Activated CD8-positive, alpha-beta memory T cell treated with anti-CD3 and anti-CD28 coated beads for 48 hours (primary cell): ENCODE results near the gene ACADM.
"Not testable (repeated sequence)": the region's sequence is repeated elsewhere in the genome, so short reads cannot be mapped to it uniquely, and the experiment has no call there.

Source experiments
- DNase-seq, 3 experiments: peaks; one replicate each; pipeline ENCODE4 v3.0.0-alpha.2; 2020; ENCODE audit warnings: low read depth in 2 of 3, low spot score in 2 of 3

Gene ACADM

DNA sequence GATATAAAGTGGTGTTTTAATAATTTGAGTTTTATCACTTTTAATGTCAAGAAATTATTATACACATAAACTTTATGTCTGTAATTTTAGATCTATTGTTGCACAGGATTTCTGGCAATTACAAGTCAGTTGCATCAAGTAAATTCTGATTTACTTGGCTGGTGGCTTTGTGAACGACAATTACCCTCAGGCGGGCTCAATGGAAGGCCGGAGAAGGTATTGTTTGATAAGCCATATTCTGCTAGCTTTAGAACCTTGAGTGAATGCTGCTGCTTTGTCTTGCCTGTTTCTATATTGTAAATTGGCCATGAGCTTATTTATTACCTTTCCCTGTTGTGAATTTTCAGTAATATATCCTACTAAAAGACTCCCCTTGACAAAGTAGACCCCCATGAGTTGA lies 67.6 kb downstream of the ACADM start:
- no peak for DNase-seq

DNA sequence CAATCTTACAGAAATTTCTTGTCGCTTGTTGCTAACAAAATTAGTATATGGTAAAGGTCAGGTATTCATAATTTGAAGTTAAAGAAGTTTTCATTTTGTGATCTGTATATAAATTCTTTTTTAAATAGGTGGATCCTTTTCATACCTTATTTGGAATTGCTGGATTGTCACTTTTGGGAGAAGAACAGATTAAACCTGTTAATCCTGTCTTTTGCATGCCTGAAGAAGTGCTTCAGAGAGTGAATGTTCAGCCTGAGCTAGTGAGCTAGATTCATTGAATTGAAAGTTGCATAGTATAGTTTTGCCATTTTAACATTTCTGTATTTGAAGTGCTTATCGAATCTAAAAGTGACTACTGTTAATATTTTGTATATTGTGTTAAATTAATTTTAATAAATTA lies 69.9 kb downstream of the ACADM start:
- no peak for DNase-seq

DNA sequence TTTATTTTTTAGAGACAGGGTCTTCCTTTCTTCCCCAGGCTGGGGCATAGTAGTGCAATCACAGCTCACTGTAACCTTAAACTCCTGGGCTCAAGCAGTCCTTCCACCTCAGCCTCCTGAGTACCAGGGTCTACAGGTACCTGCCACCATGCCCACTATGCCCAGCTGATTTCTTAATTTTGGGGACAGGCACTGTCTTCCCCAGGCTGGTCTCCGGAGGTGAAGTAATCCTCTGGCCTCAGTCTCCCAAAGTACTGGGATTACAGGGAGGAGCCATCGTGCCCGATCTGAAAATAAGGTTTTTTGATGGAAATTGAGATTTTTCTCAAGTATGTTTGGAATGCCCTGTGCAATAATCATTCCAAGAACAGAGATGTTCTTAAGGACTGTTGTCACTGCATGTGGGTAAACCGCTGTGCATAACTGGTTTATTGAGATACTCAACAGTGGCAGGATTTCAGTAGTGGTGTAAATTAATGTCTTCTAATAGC lies 71.2 kb downstream of the ACADM start:
- DNase-seq = no peak

DNA sequence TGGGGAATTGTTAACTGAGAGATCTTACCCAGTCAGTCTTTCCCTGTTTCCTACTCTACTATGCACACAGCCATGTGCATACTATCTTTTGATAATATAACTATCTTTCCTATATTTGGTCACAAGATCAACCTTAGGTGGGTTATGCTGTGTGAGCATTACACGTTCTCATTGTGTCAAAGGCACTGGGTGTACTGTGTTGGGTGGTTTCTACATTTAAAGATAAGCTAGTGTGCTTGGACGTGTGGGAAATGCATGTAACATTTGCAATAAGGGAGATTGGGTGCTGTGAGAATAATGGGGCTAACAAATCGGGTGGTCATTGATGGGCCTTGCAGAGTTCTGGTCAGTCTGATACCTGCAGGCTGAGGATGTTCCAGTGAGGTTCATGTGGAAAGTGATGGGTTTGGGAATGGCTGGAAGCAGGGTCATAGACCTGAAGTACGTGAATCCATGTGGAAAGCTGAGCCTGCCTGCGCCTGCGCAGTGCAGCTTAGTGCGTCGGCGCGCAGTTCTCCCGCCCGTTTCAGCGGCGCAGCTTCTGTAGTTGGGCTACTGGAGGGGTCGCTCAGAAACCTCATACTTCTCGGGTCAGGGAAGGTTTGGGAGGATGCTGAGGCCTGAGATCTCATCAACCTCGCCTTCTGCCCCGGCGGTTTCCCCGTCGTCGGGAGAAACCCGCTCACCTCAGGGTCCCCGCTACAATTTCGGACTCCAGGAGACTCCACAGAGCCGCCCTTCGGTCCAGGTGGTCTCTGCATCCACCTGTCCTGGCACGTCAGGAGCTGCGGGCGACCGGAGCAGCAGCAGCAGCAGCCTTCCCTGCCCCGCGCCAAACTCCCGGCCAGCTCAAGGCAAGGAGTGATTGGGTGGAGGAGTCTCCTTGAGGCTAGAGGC lies 72.1 kb downstream of the ACADM start, which contains the start of gene MSH4:
Gene MSH4, plus strand, starts transcription at position 507 of the 897 bp plus-strand sequence. Its CDS starts 104 bp downstream, at position 611.
- DNase-seq = peak in 1 of 3 experiments; percentile 36

DNA sequence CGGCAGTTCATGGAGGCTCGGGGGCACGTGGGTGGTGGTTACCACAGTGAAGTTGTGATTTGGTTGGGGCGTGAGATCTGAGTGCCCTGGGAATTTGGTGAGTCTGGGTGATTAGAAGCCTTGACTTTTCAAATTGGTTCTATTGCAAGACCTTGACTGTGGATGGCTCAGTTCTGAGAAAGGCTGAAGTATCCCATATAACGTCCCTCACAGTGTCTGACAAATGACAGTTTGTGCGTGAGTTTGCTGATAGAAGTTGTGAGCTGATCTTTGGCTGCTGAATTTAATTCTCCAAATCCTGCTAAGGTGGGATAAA lies 72.7 kb downstream of the ACADM start:
- no peak for DNase-seq

DNA sequence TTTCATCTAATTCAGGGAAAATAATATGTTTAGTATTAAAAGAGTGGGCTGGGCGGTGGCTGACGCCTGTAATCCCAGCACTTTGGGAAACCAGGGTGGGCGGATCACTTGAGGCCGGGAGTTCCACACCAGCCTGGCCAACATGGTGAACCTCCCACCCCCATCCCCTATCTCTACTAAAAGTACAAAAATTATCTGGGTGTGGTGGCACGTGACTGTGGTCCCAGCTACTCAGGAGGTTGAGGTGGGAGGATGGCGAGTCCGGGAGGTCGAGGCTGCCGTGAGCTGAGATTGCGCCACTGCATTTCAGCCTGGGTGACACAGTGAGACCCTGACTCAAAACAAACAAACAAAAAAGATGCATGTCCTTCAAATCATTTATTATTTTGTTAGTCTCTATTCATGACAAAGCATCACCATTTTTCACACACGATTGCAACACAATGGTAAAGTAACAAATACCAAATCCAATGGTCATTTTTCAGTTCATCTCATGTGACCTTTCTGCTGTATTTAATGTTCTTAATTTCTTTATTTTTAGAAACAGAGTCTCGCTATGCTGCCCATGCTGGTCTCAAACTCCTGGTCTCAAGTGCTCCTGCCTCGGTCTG lies 73.2 kb downstream of the ACADM start:
- DNase-seq = no peak

DNA sequence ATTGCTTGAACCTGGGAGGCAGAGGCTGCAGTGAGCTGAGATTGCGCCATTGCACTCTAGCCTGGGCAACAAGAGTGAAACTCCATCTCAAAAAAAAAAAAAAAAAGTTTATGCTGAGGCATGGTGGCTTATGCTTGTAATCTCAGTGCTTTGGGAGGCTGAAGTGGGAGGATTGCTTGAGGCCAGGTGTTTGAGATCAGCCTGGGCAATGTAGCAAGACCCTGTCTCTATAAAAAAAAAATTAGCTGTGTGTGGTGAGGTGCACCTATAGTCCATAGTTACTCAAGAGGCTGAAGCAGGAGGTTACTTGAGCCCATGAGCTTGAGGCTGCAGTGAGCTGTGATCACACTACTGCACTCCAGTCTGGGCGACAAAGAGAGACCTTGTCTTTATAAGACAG lies 77.0 kb downstream of the ACADM start:
- DNase-seq = not testable (repeated sequence)

DNA sequence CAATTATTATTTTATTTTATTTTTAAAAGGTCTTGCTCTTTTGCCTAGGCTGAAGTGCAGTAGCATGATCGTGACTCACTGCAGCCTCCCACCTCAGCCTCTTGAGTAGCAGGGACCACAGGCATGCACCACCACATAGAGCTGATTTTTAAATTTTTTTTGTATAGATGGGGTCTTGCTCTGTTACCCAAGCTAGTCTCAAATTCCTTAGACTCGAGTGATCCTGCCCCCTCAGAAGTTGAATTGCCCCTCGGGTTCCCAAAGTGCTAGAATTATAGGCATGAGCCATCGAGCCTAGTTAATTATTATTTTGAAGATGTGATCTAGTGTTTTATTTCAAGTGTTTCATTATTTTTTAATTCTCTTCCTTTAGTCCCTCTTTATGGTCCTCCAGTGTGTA lies 84.4 kb downstream of the ACADM start:
- no peak for DNase-seq

DNA sequence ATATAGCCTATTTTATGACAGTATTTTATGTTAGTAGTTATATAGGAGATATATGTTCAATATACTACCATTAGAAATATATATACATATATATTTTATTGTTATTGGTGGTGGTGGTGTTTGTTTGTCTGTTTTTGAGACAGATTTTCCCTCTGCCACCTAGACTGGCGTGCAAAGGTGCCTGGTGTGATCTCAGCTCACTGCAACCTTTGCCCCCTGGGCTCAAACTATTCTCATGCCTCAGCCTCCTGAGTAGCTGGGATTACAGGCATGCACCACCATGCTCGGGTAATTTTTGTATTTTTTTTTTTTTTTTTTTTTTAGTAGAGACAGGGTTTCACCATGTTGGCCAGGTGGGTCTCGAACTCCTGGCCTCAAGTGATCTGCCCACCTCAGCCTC lies 85.6 kb downstream of the ACADM start:
- DNase-seq = not testable (repeated sequence)

DNA sequence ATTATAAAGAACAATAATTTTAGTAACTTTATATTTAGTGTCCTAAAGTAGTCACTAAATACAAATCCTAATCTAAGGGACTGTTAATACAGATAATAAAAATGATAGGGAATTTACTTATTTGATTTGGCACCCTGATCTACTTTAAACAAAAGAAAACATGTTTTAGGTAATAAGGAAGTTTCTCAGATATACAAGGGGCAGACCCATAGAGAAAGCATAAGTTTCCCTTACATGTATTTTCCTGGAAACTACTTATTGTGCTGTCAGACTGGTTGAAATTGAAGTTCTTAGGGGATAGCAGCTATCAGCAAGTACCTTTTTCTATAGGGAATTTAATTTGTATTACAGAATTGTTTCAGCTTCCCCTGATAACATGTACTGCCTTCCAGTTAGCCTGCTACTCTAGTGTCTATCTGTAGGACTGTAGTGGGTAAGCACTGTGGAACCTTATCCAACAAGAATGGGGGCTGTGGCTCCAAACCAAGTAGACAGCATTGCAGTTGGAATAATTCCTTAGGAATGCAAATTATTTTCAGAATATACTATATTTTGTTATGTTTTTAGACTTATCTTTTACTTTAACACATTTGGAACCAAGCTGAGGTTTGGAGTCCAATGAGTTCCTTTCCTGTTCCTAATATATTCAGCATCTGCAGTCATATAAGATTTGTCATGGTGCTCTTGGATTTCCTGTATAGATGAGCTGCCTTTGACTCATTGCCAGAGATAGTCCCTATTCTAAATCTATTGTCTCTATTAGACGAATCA lies 86.9 kb downstream of the ACADM start:
- DNase-seq = no peak

DNA sequence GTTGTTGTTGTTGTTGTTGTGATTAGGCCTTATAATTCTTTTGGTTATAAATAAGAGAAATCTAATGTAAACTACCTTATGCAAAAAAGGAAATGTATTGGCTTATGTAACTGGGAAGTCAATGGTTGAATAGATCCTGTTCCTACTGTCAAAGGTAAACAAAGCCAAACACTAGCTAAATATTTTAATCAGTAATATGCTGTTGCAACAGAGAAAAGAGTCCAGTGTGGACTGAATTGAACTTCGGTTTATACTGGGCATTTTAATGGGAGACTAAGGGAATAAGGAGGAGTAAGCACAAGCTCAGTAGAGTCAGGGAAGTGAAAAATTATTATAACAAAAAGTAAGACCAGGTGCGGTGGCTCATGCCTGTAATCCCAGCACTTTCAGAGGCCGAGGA lies 87.6 kb downstream of the ACADM start:
- no peak for DNase-seq
